Liver (tissue), 9 donors: ENCODE data around the gene HDLBP. TPM values are rescaled to one million over a fixed set of nuclear protein-coding genes. Genes with fewer than 3 reads are reported as not detected.

Source experiments
- DNase-seq: peaks from one replicate; pipeline ENCODE4 v3.0.0-alpha.2; 2017; ENCODE audit warnings: low spot score
- H3K27ac ChIP-seq, 2 donors: one replicate each; pipeline ENCODE4 v1.7.0; 2013; ENCODE audit warnings: inconsistent platforms in 2 of 2, low read length in 2 of 2, control low read depth in 1 of 2, low read depth in 1 of 2, mild to moderate bottlenecking in 1 of 2
- H3K27me3 ChIP-seq, 4 donors: one replicate each; pipeline versions ENCODE4 v1.6.1 to v1.7.0; 2013; ENCODE audit warnings: low read length in 3 of 4, inconsistent platforms in 1 of 4, mild to moderate bottlenecking in 1 of 4, moderate library complexity in 1 of 4; ENCODE audit not compliant: control insufficient read depth in 4 of 4, insufficient read depth in 4 of 4
- H3K36me3 ChIP-seq, 4 donors: one replicate each; pipeline versions ENCODE4 v1.6.1 to v1.7.0; 2013; ENCODE audit warnings: low read length in 3 of 4, mild to moderate bottlenecking in 3 of 4, low read depth in 1 of 4, moderate library complexity in 1 of 4; ENCODE audit not compliant: control insufficient read depth in 4 of 4, insufficient read depth in 3 of 4
- H3K4me1 ChIP-seq, 4 donors: one replicate each; pipeline versions ENCODE4 v1.6.1 to v1.7.0; 2013; ENCODE audit warnings: low read length in 3 of 4, mild to moderate bottlenecking in 3 of 4, moderate library complexity in 1 of 4; ENCODE audit not compliant: control insufficient read depth in 4 of 4, insufficient read depth in 4 of 4
- H3K4me3 ChIP-seq, 3 donors: one replicate each; pipeline versions ENCODE4 v1.6.1 to v1.7.0; 2013; ENCODE audit warnings: low read length in 3 of 3, control low read depth in 1 of 3, low read depth in 1 of 3, mild to moderate bottlenecking in 1 of 3
- H3K9ac ChIP-seq, 2 donors: one replicate each; pipeline ENCODE4 v1.7.0; 2013; ENCODE audit warnings: low read length in 2 of 2, mild to moderate bottlenecking in 2 of 2, moderate library complexity in 2 of 2, control low read depth in 1 of 2, low read depth in 1 of 2
- H3K9me3 ChIP-seq, 4 donors: one replicate each; pipeline versions ENCODE4 v1.6.1 to v1.7.0; 2013; ENCODE audit warnings: low read length in 3 of 4; ENCODE audit not compliant: control insufficient read depth in 4 of 4
- EGR1 ChIP-seq, 2 donors: IDR thresholded peaks; 2 replicates each; pipeline ENCODE4 v1.6.1; 2016 to 2018; ENCODE audit warnings: antibody characterized with exemption in 2 of 2, low read depth in 2 of 2
- FOXA1 ChIP-seq: IDR thresholded peaks from 2 replicates; pipeline ENCODE4 v1.6.1; 2016; ENCODE audit warnings: antibody characterized with exemption
- FOXA2 ChIP-seq: IDR thresholded peaks from 2 replicates; pipeline ENCODE4 v1.6.1; 2016; ENCODE audit warnings: antibody characterized with exemption
- GABPA ChIP-seq, 2 donors: IDR thresholded peaks in 1 of 2; conservative IDR thresholded peaks in 1 of 2; 2 replicates each; pipeline ENCODE4 v1.6.1; 2016; ENCODE audit warnings: antibody characterized with exemption in 2 of 2, mild to moderate bottlenecking in 1 of 2, moderate library complexity in 1 of 2
- HNF4A ChIP-seq, 2 donors: conservative IDR thresholded peaks; 2 replicates each; pipeline ENCODE4 v1.6.1; 2016; ENCODE audit warnings: antibody characterized with exemption in 2 of 2, mild to moderate bottlenecking in 2 of 2
- HNF4G ChIP-seq: IDR thresholded peaks from 2 replicates; pipeline ENCODE4 v1.6.1; 2016; ENCODE audit warnings: antibody characterized with exemption
- JUND ChIP-seq, 2 donors: IDR thresholded peaks; 2 replicates each; pipeline ENCODE4 v1.6.1; 2016; ENCODE audit warnings: antibody characterized with exemption in 2 of 2
- NR2F2 ChIP-seq: IDR thresholded peaks from 2 replicates; pipeline ENCODE4 v1.6.1; 2016; ENCODE audit warnings: antibody characterized with exemption
- RAD21 ChIP-seq, 2 donors: IDR thresholded peaks; 2 replicates each; pipeline ENCODE4 v1.6.1; 2016; ENCODE audit warnings: antibody characterized with exemption in 2 of 2, mild to moderate bottlenecking in 2 of 2
- RXRA ChIP-seq, 2 donors: IDR thresholded peaks; 2 replicates each; pipeline ENCODE4 v1.6.1; 2017 to 2018; ENCODE audit warnings: antibody characterized with exemption in 2 of 2, mild to moderate bottlenecking in 1 of 2
- SP1 ChIP-seq: IDR thresholded peaks from 2 replicates; pipeline ENCODE4 v1.6.1; 2018; ENCODE audit warnings: antibody characterized with exemption, mild to moderate bottlenecking
- TAF1 ChIP-seq: conservative IDR thresholded peaks from 2 replicates; pipeline ENCODE4 v1.6.1; 2016; ENCODE audit warnings: antibody characterized with exemption, mild to moderate bottlenecking
- YY1 ChIP-seq: IDR thresholded peaks from 2 replicates; pipeline ENCODE4 v1.6.1; 2016; ENCODE audit warnings: antibody characterized with exemption, mild to moderate bottlenecking
- WGBS: extraction: QIAGEN DNeasy Blood & Tissue Kit; methylation state at CpG from one replicate; pipeline ENCODE4 v1.1.7; 2013; 5-methylcytosine and 5-hydroxymethylcytosine counted together
- polyA plus RNA-seq, 2 donors: library from polyadenylated mRNA; stranded (reverse) in 1 of 2; unstranded in 1 of 2; fragments of 200-250 nt in 1 of 2; fragments of >200 nt in 1 of 2; fragmentation: Nextera tagmentation in 1 of 2; extraction: Ambion mirVana in 1 of 2; gene quantifications; one replicate each; pipeline versions ENCODE4 v1.2.1 to v1.2.3, GENCODE V29; 2013 to 2015
- total RNA-seq, 2 donors: library from RNA; depleted of rRNA; stranded (reverse); fragments of >200 nt; gene quantifications; one replicate each; pipeline ENCODE4 v1.2.3, GENCODE V29; 2014
- TF ChIP-seq, protein P1 (sequence below): IDR thresholded peaks from 2 replicates; pipeline ENCODE4 v1.6.1; 2016; ENCODE audit warnings: antibody characterized with exemption
- TF ChIP-seq, protein P2 (sequence below): fragments of 150-350 bp; IDR thresholded peaks from 2 replicates; pipeline ENCODE4 v1.5.1; 2017; ENCODE audit warnings: improper control_type of control experiment, low read depth, low read length; ENCODE audit not compliant: missing input control
- TF ChIP-seq, protein P3 (sequence below): IDR thresholded peaks from 2 replicates; pipeline ENCODE4 v1.6.1; 2016; ENCODE audit warnings: antibody characterized with exemption, mild to moderate bottlenecking
- TF ChIP-seq, protein P4 (sequence below): IDR thresholded peaks from 2 replicates; pipeline ENCODE4 v1.6.1; 2016; ENCODE audit warnings: antibody characterized with exemption
- TF ChIP-seq, protein P5 (sequence below): IDR thresholded peaks from 2 replicates; pipeline ENCODE4 v1.6.1; 2016; ENCODE audit warnings: antibody characterized with exemption
- donor health status: healthy.
- donor health status: healthy.
- donor health status: healthy.
- donor health status: healthy.
- donor health status: healthy.

Gene HDLBP
- total and polyA plus RNA-seq, 4 donors: 219 to 580 (median 258) TPM

DNA sequence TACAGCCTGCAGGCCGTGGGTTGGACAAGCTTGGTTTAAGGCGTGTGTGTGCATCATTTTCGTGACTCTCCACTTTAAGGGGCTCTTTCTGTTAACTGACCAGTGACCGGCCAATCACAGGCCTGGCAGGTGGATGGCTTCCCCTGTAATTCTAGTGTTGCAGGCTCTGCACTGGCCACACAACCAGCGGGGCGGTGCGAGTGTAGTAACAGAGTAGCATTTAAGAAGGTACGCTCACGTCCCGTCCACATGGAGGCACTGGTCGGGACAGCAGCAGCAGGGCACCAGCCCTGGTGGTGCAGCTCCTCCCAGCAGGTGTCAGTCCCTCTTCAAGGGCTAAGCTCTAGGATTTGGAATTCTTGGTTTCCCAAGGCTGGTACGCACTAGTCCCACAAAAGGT is 135.0 kb downstream of the HDLBP start:
- 98% methylated on average over 12 of the region's 12 CpGs for WGBS
- Histone ChIP-seq H3K4me3 (no peak overlapping the region), H3K9me3 (no peaks in the 10 kb centered on the region), H3K9ac (no peak overlapping the region), H3K27me3 (no peaks in the 10 kb centered on the region), H3K36me3 (peaks cover 0 to 23% (median 12%) of the 10 kb centered on the region in 4 donors), H3K4me1 (no peaks in the 10 kb centered on the region), H3K27ac (no peak overlapping the region)
- TF ChIP-seq TAF1 (no peak), HNF4A (conservative IDR thresholded peaks at IDR 0.05) (no peak), EGR1 (IDR thresholded peaks at IDR 0.05; ENCODE audit: low read depth in 2 of 2) (no peak), FOXA1 (no peak), RAD21 (IDR thresholded peaks at IDR 0.05) (no peak), YY1 (no peak), RXRA (IDR thresholded peaks at IDR 0.05) (no peak), FOXA2 (no peak), JUND (IDR thresholded peaks at IDR 0.05) (no peak), GABPA (IDR thresholded peaks at IDR 0.05 in 1 of 2, conservative IDR thresholded peaks at IDR 0.05 in 1 of 2) (no peak), SP1 (no peak), NR2F2 (no peak), HNF4G (no peak)
- TF ChIP-seq, protein P1, sequence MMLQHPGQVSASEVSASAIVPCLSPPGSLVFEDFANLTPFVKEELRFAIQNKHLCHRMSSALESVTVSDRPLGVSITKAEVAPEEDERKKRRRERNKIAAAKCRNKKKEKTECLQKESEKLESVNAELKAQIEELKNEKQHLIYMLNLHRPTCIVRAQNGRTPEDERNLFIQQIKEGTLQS: no peak
- TF ChIP-seq, protein P2, sequence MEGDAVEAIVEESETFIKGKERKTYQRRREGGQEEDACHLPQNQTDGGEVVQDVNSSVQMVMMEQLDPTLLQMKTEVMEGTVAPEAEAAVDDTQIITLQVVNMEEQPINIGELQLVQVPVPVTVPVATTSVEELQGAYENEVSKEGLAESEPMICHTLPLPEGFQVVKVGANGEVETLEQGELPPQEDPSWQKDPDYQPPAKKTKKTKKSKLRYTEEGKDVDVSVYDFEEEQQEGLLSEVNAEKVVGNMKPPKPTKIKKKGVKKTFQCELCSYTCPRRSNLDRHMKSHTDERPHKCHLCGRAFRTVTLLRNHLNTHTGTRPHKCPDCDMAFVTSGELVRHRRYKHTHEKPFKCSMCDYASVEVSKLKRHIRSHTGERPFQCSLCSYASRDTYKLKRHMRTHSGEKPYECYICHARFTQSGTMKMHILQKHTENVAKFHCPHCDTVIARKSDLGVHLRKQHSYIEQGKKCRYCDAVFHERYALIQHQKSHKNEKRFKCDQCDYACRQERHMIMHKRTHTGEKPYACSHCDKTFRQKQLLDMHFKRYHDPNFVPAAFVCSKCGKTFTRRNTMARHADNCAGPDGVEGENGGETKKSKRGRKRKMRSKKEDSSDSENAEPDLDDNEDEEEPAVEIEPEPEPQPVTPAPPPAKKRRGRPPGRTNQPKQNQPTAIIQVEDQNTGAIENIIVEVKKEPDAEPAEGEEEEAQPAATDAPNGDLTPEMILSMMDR: no peak
- TF ChIP-seq, protein P3, sequence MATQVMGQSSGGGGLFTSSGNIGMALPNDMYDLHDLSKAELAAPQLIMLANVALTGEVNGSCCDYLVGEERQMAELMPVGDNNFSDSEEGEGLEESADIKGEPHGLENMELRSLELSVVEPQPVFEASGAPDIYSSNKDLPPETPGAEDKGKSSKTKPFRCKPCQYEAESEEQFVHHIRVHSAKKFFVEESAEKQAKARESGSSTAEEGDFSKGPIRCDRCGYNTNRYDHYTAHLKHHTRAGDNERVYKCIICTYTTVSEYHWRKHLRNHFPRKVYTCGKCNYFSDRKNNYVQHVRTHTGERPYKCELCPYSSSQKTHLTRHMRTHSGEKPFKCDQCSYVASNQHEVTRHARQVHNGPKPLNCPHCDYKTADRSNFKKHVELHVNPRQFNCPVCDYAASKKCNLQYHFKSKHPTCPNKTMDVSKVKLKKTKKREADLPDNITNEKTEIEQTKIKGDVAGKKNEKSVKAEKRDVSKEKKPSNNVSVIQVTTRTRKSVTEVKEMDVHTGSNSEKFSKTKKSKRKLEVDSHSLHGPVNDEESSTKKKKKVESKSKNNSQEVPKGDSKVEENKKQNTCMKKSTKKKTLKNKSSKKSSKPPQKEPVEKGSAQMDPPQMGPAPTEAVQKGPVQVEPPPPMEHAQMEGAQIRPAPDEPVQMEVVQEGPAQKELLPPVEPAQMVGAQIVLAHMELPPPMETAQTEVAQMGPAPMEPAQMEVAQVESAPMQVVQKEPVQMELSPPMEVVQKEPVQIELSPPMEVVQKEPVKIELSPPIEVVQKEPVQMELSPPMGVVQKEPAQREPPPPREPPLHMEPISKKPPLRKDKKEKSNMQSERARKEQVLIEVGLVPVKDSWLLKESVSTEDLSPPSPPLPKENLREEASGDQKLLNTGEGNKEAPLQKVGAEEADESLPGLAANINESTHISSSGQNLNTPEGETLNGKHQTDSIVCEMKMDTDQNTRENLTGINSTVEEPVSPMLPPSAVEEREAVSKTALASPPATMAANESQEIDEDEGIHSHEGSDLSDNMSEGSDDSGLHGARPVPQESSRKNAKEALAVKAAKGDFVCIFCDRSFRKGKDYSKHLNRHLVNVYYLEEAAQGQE: no peak
- TF ChIP-seq, protein P4, sequence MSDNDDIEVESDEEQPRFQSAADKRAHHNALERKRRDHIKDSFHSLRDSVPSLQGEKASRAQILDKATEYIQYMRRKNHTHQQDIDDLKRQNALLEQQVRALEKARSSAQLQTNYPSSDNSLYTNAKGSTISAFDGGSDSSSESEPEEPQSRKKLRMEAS: no peak
- TF ChIP-seq, protein P5, sequence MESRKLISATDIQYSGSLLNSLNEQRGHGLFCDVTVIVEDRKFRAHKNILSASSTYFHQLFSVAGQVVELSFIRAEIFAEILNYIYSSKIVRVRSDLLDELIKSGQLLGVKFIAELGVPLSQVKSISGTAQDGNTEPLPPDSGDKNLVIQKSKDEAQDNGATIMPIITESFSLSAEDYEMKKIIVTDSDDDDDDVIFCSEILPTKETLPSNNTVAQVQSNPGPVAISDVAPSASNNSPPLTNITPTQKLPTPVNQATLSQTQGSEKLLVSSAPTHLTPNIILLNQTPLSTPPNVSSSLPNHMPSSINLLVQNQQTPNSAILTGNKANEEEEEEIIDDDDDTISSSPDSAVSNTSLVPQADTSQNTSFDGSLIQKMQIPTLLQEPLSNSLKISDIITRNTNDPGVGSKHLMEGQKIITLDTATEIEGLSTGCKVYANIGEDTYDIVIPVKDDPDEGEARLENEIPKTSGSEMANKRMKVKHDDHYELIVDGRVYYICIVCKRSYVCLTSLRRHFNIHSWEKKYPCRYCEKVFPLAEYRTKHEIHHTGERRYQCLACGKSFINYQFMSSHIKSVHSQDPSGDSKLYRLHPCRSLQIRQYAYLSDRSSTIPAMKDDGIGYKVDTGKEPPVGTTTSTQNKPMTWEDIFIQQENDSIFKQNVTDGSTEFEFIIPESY: no peak
- DNase-seq: no peak
